Neural cell (in vitro differentiated cells): Measurements from ENCODE around the gene RCAN1. TPM values are rescaled to one million over a fixed set of nuclear protein-coding genes. Genes with fewer than 3 reads are reported as not detected.

Source experiments
- H2AFZ ChIP-seq: fragments of 200-600, 300-800 bp; sonication (generic), shearing (Covaris generic); 2 replicates; pipeline ENCODE4 v1.6.0; 2014; ENCODE audit warnings: low read depth, mild to moderate bottlenecking, antibody characterized with exemption, low read length, moderate library complexity
- H3F3A ChIP-seq: fragments of 200-600 bp; shearing (Covaris generic); 2 replicates; pipeline ENCODE4 v1.6.1; 2016; ENCODE audit warnings: mild to moderate bottlenecking, moderate library complexity, mixed read lengths, antibody characterized with exemption, low read length; ENCODE audit not compliant: insufficient read depth, poor library complexity, severe bottlenecking
- H3K27ac ChIP-seq: fragments of 200-600, 300-800 bp; sonication (generic), shearing (Covaris generic); 2 replicates; pipeline ENCODE4 v1.5.1; 2014; ENCODE audit warnings: mild to moderate bottlenecking, low read length, moderate library complexity
- H3K27me3 ChIP-seq: fragments of 300-800, 200-600 bp; sonication (generic), shearing (Covaris generic); 2 replicates; pipeline ENCODE4 v1.6.0; 2014; ENCODE audit warnings: mild to moderate bottlenecking, low read depth, low read length, moderate library complexity; ENCODE audit not compliant: insufficient read depth
- H3K36me3 ChIP-seq: fragments of 300-800, 200-600 bp; sonication (generic), shearing (Covaris generic); 2 replicates; pipeline ENCODE4 v1.5.1; 2014; ENCODE audit warnings: mild to moderate bottlenecking, antibody characterized with exemption, low read length, moderate library complexity; ENCODE audit not compliant: insufficient read depth
- H3K4me2 ChIP-seq: fragments of 300-800, 200-600 bp; sonication (generic), shearing (Covaris generic); 2 replicates; pipeline ENCODE4 v1.6.0; 2014; ENCODE audit warnings: mild to moderate bottlenecking, low read length
- H3K4me3 ChIP-seq: fragments of 300-800, 200-600 bp; sonication (generic), shearing (Covaris generic); 2 replicates; pipeline ENCODE4 v1.5.1; 2014; ENCODE audit warnings: mild to moderate bottlenecking, low read length, moderate library complexity
- H3K79me2 ChIP-seq: fragments of 200-600 bp; shearing (Covaris generic); replicated peaks from 2 replicates; pipeline ENCODE4 v1.6.0; 2014; ENCODE audit warnings: mild to moderate bottlenecking, low read length, moderate library complexity; ENCODE audit not compliant: insufficient read depth
- H3K9ac ChIP-seq: fragments of 300-800, 200-600 bp; sonication (generic), shearing (Covaris generic); 2 replicates; pipeline ENCODE4 v1.6.1; 2016; ENCODE audit warnings: mild to moderate bottlenecking, low read length, mixed read lengths
- H3K9me2 ChIP-seq: fragments of 200-600 bp; shearing (Covaris generic); 2 replicates; pipeline ENCODE4 v1.6.1; 2016; ENCODE audit warnings: mild to moderate bottlenecking, low read length, mixed read lengths; ENCODE audit not compliant: insufficient read depth
- H3K9me3 ChIP-seq: fragments of 200-600, 300-800 bp; sonication (generic), shearing (Covaris generic); 2 replicates; pipeline ENCODE4 v1.6.1; 2016; ENCODE audit warnings: mild to moderate bottlenecking, mixed run types, low read length, moderate library complexity, mixed read lengths
- H4K20me1 ChIP-seq: fragments of 200-600 bp; shearing (Covaris generic); 2 replicates; pipeline ENCODE4 v1.6.1; 2016; ENCODE audit warnings: mild to moderate bottlenecking, mixed run types; ENCODE audit not compliant: insufficient read depth
- CTCF ChIP-seq: fragments of 450-650 bp; IDR thresholded peaks from 2 replicates; pipeline ENCODE4 v1.5.1; 2014; ENCODE audit warnings: antibody characterized with exemption, mild to moderate bottlenecking, moderate library complexity; ENCODE audit not compliant: poor library complexity, severe bottlenecking
- EP300 ChIP-seq: fragments of 450-650 bp; conservative IDR thresholded peaks from 2 replicates; pipeline ENCODE4 v1.6.1; 2014; ENCODE audit warnings: antibody characterized with exemption, mild to moderate bottlenecking, moderate library complexity; ENCODE audit not compliant: poor library complexity, severe bottlenecking
- EZH2 ChIP-seq: fragments of 200-600, 300-800 bp; shearing (Covaris generic), sonication (generic); IDR thresholded peaks from 2 replicates; pipeline ENCODE4 v1.6.1; 2014; ENCODE audit warnings: antibody characterized with exemption, low read length, borderline replicate concordance, mild to moderate bottlenecking; ENCODE audit not compliant: insufficient read depth, poor library complexity, severe bottlenecking
- MXI1 ChIP-seq: fragments of 450-650 bp; conservative IDR thresholded peaks from 2 replicates; pipeline ENCODE4 v1.6.1; 2014; ENCODE audit warnings: antibody characterized with exemption, mild to moderate bottlenecking; ENCODE audit not compliant: poor library complexity, severe bottlenecking
- POLR2AphosphoS5 ChIP-seq: IDR thresholded peaks from 2 replicates; pipeline ENCODE4 v1.6.1; 2012
- RAD21 ChIP-seq: fragments of 450-650 bp; conservative IDR thresholded peaks from 2 replicates; pipeline ENCODE4 v1.6.1; 2014; ENCODE audit warnings: antibody characterized with exemption, mild to moderate bottlenecking, moderate library complexity
- SMC3 ChIP-seq: fragments of 450-650 bp; conservative IDR thresholded peaks from 2 replicates; pipeline ENCODE4 v1.6.1; 2014; ENCODE audit warnings: antibody characterized with exemption, mild to moderate bottlenecking, moderate library complexity; ENCODE audit not compliant: poor library complexity
- TAF1 ChIP-seq: IDR thresholded peaks from 2 replicates; pipeline ENCODE4 v1.6.1; 2012; ENCODE audit warnings: low read depth
- polyA plus RNA-seq: library from polyadenylated mRNA; depleted of rRNA; stranded (reverse); fragments of >200 nt; gene quantifications from 2 replicates; pipeline ENCODE4 v1.2.3, GENCODE V29; 2014
- TF ChIP-seq, protein P1 (sequence below): IDR thresholded peaks from 2 replicates; pipeline ENCODE4 v1.6.1; 2012; ENCODE audit warnings: borderline replicate concordance

RCAN1 gene
- polyA plus RNA-seq, 1 donor from 2014 or later = 46.0 TPM

GRCh38 chr21:34594566-34595234 lies 20.2 kb downstream of the RCAN1 start:
- Histone ChIP-seq H3K27me3 (no peaks in the 10 kb centered on the region), H3K4me2 (no peak overlapping the region), H3K9me2 (no peaks in the 10 kb centered on the region), H3K9me3 (no peaks in the 10 kb centered on the region), H3F3A (no peaks in the 10 kb centered on the region), H3K9ac (no peak overlapping the region), H2AFZ (no peak overlapping the region), H3K27ac (no peak overlapping the region), H4K20me1 (no peaks in the 10 kb centered on the region), H3K4me3 (no peak overlapping the region), H3K79me2 (no peaks in the 10 kb centered on the region), H3K36me3 (no peaks in the 10 kb centered on the region)
- TF ChIP-seq SMC3 = no peak
- no peak for TF ChIP-seq EZH2
- TF ChIP-seq RAD21 = no peak
- TF ChIP-seq MXI1 = no peak
- TF ChIP-seq, protein P1, sequence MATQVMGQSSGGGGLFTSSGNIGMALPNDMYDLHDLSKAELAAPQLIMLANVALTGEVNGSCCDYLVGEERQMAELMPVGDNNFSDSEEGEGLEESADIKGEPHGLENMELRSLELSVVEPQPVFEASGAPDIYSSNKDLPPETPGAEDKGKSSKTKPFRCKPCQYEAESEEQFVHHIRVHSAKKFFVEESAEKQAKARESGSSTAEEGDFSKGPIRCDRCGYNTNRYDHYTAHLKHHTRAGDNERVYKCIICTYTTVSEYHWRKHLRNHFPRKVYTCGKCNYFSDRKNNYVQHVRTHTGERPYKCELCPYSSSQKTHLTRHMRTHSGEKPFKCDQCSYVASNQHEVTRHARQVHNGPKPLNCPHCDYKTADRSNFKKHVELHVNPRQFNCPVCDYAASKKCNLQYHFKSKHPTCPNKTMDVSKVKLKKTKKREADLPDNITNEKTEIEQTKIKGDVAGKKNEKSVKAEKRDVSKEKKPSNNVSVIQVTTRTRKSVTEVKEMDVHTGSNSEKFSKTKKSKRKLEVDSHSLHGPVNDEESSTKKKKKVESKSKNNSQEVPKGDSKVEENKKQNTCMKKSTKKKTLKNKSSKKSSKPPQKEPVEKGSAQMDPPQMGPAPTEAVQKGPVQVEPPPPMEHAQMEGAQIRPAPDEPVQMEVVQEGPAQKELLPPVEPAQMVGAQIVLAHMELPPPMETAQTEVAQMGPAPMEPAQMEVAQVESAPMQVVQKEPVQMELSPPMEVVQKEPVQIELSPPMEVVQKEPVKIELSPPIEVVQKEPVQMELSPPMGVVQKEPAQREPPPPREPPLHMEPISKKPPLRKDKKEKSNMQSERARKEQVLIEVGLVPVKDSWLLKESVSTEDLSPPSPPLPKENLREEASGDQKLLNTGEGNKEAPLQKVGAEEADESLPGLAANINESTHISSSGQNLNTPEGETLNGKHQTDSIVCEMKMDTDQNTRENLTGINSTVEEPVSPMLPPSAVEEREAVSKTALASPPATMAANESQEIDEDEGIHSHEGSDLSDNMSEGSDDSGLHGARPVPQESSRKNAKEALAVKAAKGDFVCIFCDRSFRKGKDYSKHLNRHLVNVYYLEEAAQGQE = no peak
- no peak for TF ChIP-seq TAF1
- TF ChIP-seq CTCF = no peak
- TF ChIP-seq EP300 = no peak
- no peak for TF ChIP-seq POLR2AphosphoS5

DNA sequence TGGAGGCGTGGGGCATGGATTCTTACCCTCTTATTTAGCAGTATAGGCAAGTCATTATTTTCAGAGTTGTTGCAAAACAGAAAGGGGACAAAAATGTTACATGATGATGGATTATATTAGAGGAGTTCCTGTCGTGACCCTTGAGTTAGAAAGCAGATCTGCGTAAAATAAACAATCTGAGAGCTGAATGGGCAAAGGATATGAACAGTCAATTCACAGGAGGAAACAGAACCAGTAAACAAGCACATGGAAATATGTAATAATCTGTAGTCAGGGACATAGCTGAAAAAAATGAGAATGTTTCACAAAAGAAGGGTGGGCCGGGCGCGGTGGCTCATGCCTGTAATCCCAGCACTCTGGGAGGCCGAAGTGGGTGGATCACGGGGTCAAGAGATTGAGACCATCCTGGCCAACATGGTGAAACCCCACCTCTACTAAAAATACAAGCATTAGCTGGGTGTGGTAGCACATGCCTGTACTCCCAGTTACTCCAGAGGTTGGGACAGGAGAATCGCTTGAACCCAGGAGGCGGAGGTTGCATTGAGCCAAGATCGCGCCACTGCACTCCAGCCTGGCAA lies 20.9 kb downstream of the RCAN1 start:
- Histone ChIP-seq H3F3A (no peaks in the 10 kb centered on the region), H3K9me3 (no peaks in the 10 kb centered on the region), H2AFZ (no peak overlapping the region), H3K4me2 (no peak overlapping the region), H3K9ac (no peak overlapping the region), H3K27me3 (no peaks in the 10 kb centered on the region), H3K79me2 (no peaks in the 10 kb centered on the region), H3K36me3 (no peaks in the 10 kb centered on the region), H3K9me2 (no peaks in the 10 kb centered on the region), H3K27ac (no peak overlapping the region), H3K4me3 (no peak overlapping the region), H4K20me1 (no peaks in the 10 kb centered on the region)
- TF ChIP-seq POLR2AphosphoS5 (no peak), EZH2 (no peak), MXI1 (no peak), SMC3 (no peak), EP300 (no peak)
- TF ChIP-seq, protein P1 = no peak
